AG08395 (cell line): ENCODE data around the gene PSMG4.

ENCODE experiments used
- DNase-seq: peaks from one replicate; pipeline ENCODE4 v3.0.0; 2012; ENCODE audit warnings: mixed read lengths, low spot score

The PSMG4 gene

GRCh38 chr6:3258720-3259490, at the start of gene PSMG4:
Gene PSMG4 (plus strand): TSS chr6:3258947. CDS start chr6:3259023, 76 bp downstream.
- peak; percentile 99 for DNase-seq

- peak; percentile 89 for DNase-seq
Observed at GRCh38 chr6:3209114-3210023, 49.4 kb upstream of the PSMG4 start.

- no peak for DNase-seq
Observed at GRCh38 chr6:3210024-3210610, 48.6 kb upstream of the PSMG4 start.

GRCh38 chr6:3211681-3212080, 47.1 kb upstream of the PSMG4 start:
- peak; percentile 61 for DNase-seq

- no peak for DNase-seq
Observed at GRCh38 chr6:3212261-3212660, 46.5 kb upstream of the PSMG4 start.

GRCh38 chr6:3213334-3213695, 45.4 kb upstream of the PSMG4 start:
- no peak for DNase-seq

- DNase-seq = no peak
Observed at GRCh38 chr6:3214898-3215297, 43.8 kb upstream of the PSMG4 start.

- DNase-seq = no peak
Observed at GRCh38 chr6:3217286-3217685, 41.5 kb upstream of the PSMG4 start.

- no peak for DNase-seq
Observed at GRCh38 chr6:3218266-3218665, 40.5 kb upstream of the PSMG4 start.

- DNase-seq = no peak
Observed at GRCh38 chr6:3220366-3220765, 38.4 kb upstream of the PSMG4 start.

- DNase-seq = no peak
Observed at GRCh38 chr6:3221578-3221977, 37.2 kb upstream of the PSMG4 start.

- no peak for DNase-seq
Observed at GRCh38 chr6:3222506-3223038, 36.2 kb upstream of the PSMG4 start.

GRCh38 chr6:3226042-3226441, 32.7 kb upstream of the PSMG4 start:
- no peak for DNase-seq

GRCh38 chr6:3226481-3227362, 32.0 kb upstream of the PSMG4 start:
- DNase-seq = no peak

GRCh38 chr6:3227363-3228045, 31.2 kb upstream of the PSMG4 start, which contains the start of gene TUBB2B:
Gene TUBB2B (minus strand): TSS chr6:3227653. CDS start chr6:3227543, 110 bp downstream.
- no peak for DNase-seq

GRCh38 chr6:3228046-3228671, 30.6 kb upstream of the PSMG4 start:
- no peak for DNase-seq

- DNase-seq = no peak
Observed at GRCh38 chr6:3228771-3229565, 29.8 kb upstream of the PSMG4 start.

GRCh38 chr6:3229566-3230178, 29.1 kb upstream of the PSMG4 start:
- DNase-seq = no peak

- no peak for DNase-seq
Observed at GRCh38 chr6:3230256-3230882, 28.4 kb upstream of the PSMG4 start.
